AG09319 (cell line): ENCODE measurements around the gene FCAMR.

Experiments used
- DNase-seq: peaks from one replicate; pipeline ENCODE4 v3.0.0-alpha.2; 2010; ENCODE audit warnings: low read depth; ENCODE audit errors: extremely low read depth
- CTCF ChIP-seq: IDR thresholded peaks from 2 replicates; pipeline ENCODE4 v1.5.1; 2011; ENCODE audit warnings: low read depth, mild to moderate bottlenecking, inconsistent platforms, low read length, moderate library complexity

The FCAMR gene

GRCh38 chr1:206965781-206966180 lies 4.5 kb downstream of the FCAMR start:
- TF ChIP-seq CTCF: no peak
- DNase-seq: no peak

- DNase-seq: no peak
- no peak for TF ChIP-seq CTCF
Observed at GRCh38 chr1:206963740-206964139, 6.5 kb downstream of the FCAMR start.

GRCh38 chr1:206963119-206963712 lies 7.0 kb downstream of the FCAMR start:
- TF ChIP-seq CTCF: no peak
- DNase-seq: no peak

GRCh38 chr1:206962272-206962671 lies 8.0 kb downstream of the FCAMR start:
- TF ChIP-seq CTCF: no peak
- DNase-seq: no peak

GRCh38 chr1:206961668-206962067 lies 8.6 kb downstream of the FCAMR start:
- no peak for TF ChIP-seq CTCF
- no peak for DNase-seq

- DNase-seq: no peak
- TF ChIP-seq CTCF: no peak
Observed at GRCh38 chr1:206960676-206961386, 9.4 kb downstream of the FCAMR start.

GRCh38 chr1:206958144-206958543 lies 12.1 kb downstream of the FCAMR start:
- DNase-seq: no peak
- TF ChIP-seq CTCF: no peak
